Astrocyte (in vitro differentiated cells and primary cell): ENCODE measurements around the gene FERMT3.

Experiments used
- CTCF ChIP-seq: IDR thresholded peaks from 2 replicates; pipeline ENCODE4 v1.5.1; 2011; ENCODE audit warnings: low read depth, mild to moderate bottlenecking, inconsistent platforms, low read length, moderate library complexity; ENCODE audit not compliant: insufficient read depth
- EZH2 ChIP-seq: IDR thresholded peaks from 2 replicates; pipeline ENCODE4 v1.6.1; 2012; ENCODE audit warnings: mild to moderate bottlenecking, low read length, inconsistent platforms; ENCODE audit not compliant: insufficient read depth

- TF ChIP-seq CTCF (no peak), EZH2 (no peak)
These were observed 42.6 kb upstream of the FERMT3 start for GRCh38 chr11:64163951-64164350.
